ENCODE measurements around the gene C4orf51.
A peak's percentile ranks its signal among the peaks of the same experiment; 100 is the strongest.

The C4orf51 gene

GRCh38 chr4:145716200-145716599 is 36.3 kb downstream of the C4orf51 start:
- no peak for DNase-seq

DNA sequence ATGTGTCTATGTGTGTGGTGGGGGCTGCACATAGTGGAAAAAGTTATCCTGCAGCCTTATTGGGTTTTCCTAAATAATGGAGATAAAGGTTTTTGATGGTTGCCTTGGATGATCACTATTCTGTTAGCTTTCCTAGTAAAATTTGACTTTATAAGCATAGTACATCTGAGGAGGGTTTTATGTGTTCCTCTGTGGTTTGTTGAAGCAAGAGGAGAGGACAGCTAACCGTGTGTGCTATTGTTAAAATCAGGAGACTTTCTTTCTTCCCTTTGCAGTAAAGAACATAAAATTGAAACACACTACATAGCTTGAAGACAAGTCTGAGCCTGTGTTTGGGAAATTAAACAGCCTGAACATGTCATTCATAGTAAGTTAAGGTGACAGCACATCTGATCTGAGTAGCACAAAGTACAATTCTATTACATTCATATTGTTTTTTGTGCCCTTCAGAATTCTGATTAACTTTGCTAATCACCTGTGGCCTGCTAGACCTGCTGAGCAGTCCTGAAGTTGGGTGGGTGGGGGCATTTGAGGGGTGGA is 36.8 kb downstream of the C4orf51 start:
- DNase-seq: no peak

GRCh38 chr4:145719752-145720624 is 40.0 kb downstream of the C4orf51 start:
- DNase-seq: no peak

DNA sequence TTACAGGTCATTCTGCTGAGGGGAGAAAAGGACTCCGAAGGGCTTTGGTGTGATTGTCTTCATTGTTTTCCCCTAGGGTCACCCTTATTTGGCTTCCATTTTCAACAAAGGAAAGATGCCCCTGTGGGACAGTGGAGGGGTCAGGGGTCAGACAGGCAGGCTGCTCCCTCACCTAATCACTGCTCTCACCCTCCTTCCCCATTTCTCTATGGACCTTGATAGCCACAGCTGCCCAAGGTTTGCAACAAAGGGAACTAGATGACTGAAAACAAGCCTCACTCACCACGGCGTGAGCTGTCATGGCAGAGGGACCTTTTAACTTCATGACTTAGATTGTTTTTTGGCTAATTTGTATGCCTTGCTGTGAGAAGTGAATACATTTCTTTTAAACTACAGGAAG is 40.7 kb downstream of the C4orf51 start:
- DNase-seq: no peak

DNA sequence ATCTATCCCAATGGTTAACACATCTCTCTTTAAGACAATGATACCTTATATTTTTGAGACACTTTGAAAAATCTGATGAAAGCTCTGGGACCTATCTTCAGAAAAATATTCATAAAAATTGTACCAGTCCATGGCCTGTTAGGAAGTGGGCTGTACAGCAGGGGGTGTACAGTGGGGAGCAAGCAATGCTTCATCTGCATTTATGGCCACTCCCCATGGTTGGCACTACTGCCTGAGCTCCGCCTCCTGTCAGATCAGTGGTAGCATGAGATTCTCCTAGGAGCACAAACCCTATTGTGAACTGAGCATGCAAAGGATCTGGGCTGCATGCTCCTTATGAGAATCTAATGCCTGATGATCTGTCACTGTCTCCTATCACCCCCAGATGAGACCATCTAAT is 42.6 kb downstream of the C4orf51 start:
- no peak for DNase-seq

DNA sequence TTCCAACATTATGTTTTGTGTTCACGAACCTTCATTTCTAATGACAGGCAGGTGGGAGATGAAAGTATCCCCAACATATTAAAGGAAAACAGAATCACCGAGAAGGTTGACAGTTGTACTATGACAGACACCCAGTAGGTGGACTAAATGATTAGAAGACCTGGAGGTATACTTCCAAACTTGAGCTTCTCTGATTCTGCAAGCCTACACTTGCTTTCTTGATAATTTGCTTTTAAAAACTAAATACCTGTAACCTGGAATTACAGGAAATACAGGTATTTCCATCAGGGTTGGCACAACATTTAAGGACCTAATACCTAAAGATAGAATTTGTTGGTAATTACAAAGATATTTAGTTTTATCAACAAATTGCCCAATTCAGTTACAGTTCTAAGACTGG is 43.4 kb downstream of the C4orf51 start:
- DNase-seq: no peak

GRCh38 chr4:145730026-145730425 is 50.1 kb downstream of the C4orf51 start:
- no peak for DNase-seq

GRCh38 chr4:145731028-145731427 is 51.1 kb downstream of the C4orf51 start:
- DNase-seq: no peak

- DNase-seq: no peak
Observed at GRCh38 chr4:145732001-145732815, 52.3 kb downstream of the C4orf51 start.

DNA sequence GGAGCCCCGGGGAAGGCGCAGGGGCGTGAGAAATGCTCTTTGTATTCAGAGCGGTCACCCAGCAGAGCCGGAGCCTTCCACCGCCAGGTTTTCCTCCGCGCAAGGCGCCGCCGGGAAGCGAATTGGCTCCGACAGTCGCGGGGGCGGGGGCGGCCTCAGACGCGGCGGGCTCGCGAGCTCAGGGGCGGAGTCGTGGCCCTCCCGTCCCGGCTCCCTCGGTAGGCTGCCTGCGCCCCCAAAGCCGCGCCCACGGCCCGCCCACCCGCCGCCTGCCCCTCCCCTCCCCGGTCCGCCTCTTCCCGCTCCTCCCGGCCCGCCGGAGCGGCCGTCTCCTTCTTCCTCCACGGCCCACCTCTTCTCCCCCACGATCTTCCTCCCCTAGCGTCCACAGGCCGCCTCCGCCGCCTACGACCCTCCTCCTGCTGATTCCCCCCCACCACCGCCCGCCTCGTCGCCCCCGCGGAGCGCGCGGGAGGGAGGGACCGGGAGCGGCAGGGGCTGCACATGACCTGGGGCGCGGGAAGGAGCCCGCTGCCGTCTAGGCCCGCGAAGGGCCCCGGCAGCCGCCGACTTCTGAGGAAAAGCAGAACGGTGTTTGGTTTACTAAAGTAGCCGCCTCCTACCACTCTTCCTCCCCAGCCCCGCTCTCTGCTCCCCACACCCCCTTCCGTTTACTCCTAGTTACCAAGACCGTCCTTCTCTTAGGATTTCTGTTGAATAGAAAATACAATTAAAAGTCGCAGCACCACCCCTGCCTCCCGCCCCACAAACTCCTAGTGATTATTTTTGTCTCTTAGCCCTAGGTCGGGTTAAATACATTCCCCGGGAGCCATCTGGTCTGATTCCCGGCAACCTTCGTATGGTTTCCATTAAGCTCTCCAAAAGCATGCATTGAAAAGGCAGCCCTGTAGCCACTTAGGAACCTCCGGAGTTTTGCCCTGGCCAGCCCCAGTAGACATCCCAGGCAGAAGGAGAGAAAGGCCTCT is 53.2 kb downstream of the C4orf51 start:
- DNase-seq: peak; percentile 77

DNA sequence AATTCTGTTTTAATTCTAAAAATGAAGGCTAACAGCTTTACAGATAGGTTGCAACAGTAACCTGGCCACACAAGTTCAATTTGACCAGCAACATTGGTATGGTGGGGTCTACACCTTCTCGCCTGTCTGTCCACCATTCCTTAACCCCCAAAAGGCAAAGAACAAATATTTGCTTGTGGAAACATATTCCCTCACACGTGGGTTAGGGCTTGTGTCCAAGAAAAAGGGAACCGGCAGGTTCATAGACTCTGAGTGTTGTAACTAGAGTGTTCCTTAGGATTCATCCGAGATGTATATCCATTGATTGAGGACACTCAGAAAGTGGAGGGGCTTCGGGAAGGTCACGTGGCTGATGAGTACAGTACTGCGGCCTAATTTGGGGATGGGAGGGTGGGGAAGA is 54.1 kb downstream of the C4orf51 start:
- DNase-seq: no peak

DNA sequence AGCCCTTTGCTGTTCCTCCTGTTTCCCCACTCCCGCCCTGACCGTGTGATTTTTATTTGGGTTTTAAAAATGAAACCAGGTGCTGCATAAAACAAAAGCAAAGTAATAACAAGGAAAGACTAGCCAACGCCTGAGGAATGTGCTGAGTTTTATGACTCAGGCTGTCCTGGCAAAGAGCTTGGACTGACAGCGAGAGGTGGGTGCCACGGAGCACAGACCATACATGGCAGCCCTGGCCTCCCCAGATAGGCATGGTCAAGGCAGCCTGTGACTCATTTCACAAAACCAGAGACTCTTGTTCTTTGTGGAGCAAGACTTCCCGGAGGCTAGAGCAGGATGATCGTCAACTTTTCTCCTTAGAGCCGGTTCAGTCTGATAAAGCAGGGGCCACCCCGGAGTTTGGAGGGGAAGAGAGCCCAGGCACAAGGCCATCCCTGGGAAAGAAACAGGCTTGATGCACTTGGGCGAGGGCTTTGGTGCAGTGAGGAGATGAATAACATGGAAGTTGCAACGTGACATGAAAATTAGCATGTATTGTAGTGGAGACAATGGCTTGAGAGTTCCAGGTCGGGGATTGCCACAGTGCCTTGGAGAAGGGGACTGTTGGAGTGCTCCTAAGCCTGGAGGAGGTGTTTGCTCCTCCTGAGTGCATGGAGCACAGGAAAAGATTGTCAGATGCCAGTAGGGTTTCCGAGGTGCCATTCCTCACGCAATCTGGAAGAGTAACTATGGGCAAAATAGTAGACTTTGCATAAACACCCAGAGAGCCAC is 54.8 kb downstream of the C4orf51 start:
- DNase-seq: no peak

DNA sequence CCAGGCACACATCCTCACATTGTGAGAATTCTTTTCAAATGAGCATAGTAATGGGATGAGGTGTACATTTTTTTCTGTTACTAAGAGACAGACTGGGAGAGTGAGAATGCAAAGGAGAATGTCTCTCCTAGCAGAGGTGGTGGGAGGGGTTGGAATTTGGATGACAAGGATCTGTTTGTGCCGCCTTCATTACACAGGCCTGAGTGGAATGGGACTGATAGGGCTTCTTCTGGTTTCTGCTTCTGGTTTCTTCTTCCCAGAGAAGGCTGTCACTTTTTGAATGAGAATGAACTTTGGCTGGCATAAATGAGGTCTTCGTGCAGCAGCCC is 55.4 kb downstream of the C4orf51 start:
- no peak for DNase-seq

DNA sequence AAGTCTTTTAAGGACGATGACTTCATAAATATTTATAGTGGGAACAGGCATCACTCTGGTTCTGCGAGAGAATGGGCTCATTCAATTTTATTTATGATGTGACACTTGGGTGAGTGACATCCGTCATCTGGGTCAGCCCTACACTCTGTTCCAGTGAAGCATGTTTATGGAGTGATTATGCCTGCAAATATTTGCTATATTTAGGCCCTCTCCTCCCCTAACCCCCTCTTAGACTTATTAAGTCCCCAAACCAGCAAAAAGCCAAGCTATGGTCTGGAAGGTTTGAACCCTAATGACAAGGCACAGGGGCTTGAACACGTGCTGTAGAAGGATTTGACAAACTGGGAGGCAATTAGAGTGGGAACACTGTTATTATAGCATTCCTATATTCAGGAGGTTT is 55.9 kb downstream of the C4orf51 start:
- no peak for DNase-seq

DNA sequence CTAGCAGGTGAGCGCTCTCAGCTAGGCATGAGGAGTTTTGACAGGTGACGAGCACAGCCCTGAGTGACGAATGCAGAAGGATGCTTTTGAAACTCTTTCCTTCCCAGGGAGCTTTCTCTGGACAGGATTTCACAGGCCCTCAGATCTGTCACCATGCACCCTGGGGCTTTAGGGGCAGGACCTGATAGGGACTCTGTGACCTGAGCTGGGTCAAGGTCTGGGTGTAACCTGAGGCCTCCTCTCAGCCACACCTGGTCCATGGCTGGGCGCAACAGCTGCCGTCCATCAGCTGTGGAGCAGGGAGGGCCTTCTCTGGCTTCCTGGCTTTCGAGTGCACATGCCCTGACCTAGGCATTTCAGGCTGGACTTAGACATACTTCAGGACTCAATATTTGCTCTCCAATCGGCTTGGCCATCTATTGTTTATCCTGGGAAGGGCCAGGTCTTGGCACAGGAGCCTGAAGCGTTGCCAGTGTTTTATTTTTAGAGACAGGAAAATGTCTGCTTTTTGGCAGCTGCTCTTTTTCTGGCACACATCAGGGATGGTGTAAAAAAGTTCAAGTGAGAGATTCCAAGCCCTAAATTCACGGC is 56.4 kb downstream of the C4orf51 start:
- no peak for DNase-seq

DNA sequence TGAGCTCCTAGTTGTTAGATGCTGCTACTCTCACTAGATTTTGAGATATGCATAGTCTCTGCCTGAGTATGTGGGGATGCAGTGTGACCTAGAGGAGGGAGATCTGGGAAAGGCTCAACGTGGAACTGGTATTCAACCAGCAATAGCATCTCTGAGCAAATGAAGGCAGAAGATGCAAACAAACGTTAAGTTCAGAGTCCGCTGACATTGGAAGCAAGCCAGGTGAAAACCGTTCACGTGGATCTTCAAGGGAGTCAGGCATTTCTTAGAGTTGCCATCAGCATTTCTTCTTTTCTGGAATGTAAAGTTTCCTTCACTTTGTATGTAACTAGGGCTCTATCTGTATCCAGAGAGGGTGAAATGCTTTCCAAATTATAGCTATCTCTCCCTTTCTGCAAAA is 59.9 kb downstream of the C4orf51 start:
- no peak for DNase-seq

- DNase-seq: no peak
Observed at GRCh38 chr4:145740806-145741205, 60.9 kb downstream of the C4orf51 start.

DNA sequence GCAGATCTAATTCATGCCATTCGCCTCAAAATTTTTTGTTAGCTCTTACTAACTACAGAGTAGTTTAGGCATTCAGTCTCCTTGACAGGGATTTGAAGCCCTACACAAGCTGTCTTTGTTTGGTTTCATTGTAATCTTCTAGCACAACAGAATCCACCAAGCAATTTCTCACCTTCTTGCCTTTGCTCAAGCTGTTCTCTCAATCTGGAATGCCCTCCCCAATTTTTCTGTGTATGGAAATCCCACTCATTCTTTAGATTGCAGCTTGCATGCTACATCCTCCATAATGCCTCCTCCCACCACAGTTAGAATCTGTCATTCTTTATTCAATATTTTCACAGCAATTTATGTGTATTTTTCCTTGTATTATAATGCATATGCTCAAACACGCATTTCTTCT is 63.7 kb downstream of the C4orf51 start:
- DNase-seq: no peak

GRCh38 chr4:145755802-145756201 is 75.9 kb downstream of the C4orf51 start:
- no peak for DNase-seq

DNA sequence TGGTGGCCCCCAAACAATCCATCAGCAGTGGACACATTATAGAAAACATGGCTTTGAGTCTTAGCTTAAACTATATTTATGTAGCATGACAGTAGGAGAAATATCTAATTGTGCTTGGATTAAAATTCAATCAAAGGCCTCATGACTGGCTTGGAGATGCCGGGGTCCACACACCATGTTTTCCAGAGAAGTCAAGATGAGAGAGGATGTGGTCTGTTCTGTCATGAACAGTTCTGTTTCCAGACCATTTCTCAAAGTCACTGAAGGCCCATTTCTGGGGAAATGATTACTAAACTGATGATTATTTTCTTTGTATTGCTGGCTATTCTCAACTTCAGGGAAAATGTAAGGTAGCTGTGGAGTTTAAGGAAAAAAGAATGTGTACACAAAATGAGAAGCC is 76.3 kb downstream of the C4orf51 start:
- no peak for DNase-seq

GRCh38 chr4:145757188-145757587 is 77.2 kb downstream of the C4orf51 start:
- no peak for DNase-seq

- no peak for DNase-seq
Observed at GRCh38 chr4:145760176-145760575, 80.2 kb downstream of the C4orf51 start.
